Measurements from ENCODE around the gene VGLL4. TPM values are rescaled to one million over a fixed set of nuclear protein-coding genes. Genes with fewer than 3 reads are reported as not detected.
A peak's percentile ranks its signal among the peaks of the same experiment; 100 is the strongest.

VGLL4 gene
- total RNA-seq, 4 donors from 2014 or later: 66.8 to 86.5 (median 75.9) TPM

GRCh38 chr3:11566478-11566877, 77.2 kb downstream of the VGLL4 start:
- Histone ChIP-seq H3K27me3 (no peaks in the 10 kb centered on the region), H3K36me3 (peaks cover 43% of the 10 kb centered on the region), H3K27ac (peak overlapping the region; percentile 93), H3K4me1 (peaks cover 75% of the 10 kb centered on the region), H3K4me3 (no peak overlapping the region), H3K9me3 (no peaks in the 10 kb centered on the region)
- no peak for TF ChIP-seq POLR2A (IDR thresholded peaks at IDR 0.05)
- TF ChIP-seq POLR2AphosphoS5 (IDR thresholded peaks at IDR 0.05): no peak
- no peak for TF ChIP-seq EP300 (IDR thresholded peaks at IDR 0.05)
- no peak for TF ChIP-seq CTCF (IDR thresholded peaks at IDR 0.05)
- 94% methylated on average over 20 of the region's 20 CpGs for WGBS
- peak in 1 of 2 donors; percentile 48 for DNase-seq (ENCODE audit: low spot score in 2 of 2)

- H3K36me3 ChIP-seq: peaks cover 43% of the 10 kb centered on the region
- TF ChIP-seq EP300 (IDR thresholded peaks at IDR 0.05) (no peak), POLR2A (IDR thresholded peaks at IDR 0.05) (no peak), POLR2AphosphoS5 (IDR thresholded peaks at IDR 0.05) (no peak), CTCF (IDR thresholded peaks at IDR 0.05) (no peak)
- no peak overlapping the region for H3K27ac ChIP-seq
- no peak overlapping the region for H3K4me3 ChIP-seq
- H3K27me3 ChIP-seq: no peaks in the 10 kb centered on the region
- DNase-seq (ENCODE audit: low spot score in 2 of 2): peak in 1 of 2 donors; percentile 50
- peaks cover 75% of the 10 kb centered on the region for H3K4me1 ChIP-seq
- H3K9me3 ChIP-seq: no peaks in the 10 kb centered on the region
- whole genome bisulfite sequencing: 88% methylated on average over 9 of the region's 9 CpGs
These were observed 77.8 kb downstream of the VGLL4 start for GRCh38 chr3:11565932-11566331.

GRCh38 chr3:11565492-11565891, 78.2 kb downstream of the VGLL4 start:
- TF ChIP-seq POLR2AphosphoS5 (IDR thresholded peaks at IDR 0.05): no peak
- TF ChIP-seq POLR2A (IDR thresholded peaks at IDR 0.05): no peak
- no peak for TF ChIP-seq EP300 (IDR thresholded peaks at IDR 0.05)
- no peak for TF ChIP-seq CTCF (IDR thresholded peaks at IDR 0.05)
- Histone ChIP-seq H3K4me1 (peaks cover 75% of the 10 kb centered on the region), H3K27me3 (no peaks in the 10 kb centered on the region), H3K4me3 (no peak overlapping the region), H3K9me3 (no peaks in the 10 kb centered on the region), H3K27ac (no peak overlapping the region), H3K36me3 (peaks cover 43% of the 10 kb centered on the region)
- DNase-seq (ENCODE audit: low spot score in 2 of 2): peak in 1 of 2 donors; percentile 44
- WGBS: 85% methylated on average over 7 of the region's 12 CpGs

- Histone ChIP-seq H3K9me3 (no peaks in the 10 kb centered on the region), H3K27ac (no peak overlapping the region), H3K4me1 (peaks cover 75% of the 10 kb centered on the region), H3K36me3 (peaks cover 45% of the 10 kb centered on the region), H3K4me3 (no peak overlapping the region), H3K27me3 (no peaks in the 10 kb centered on the region)
- DNase-seq (ENCODE audit: low spot score in 2 of 2): peak in 1 of 2 donors; percentile 56
- TF ChIP-seq POLR2A (IDR thresholded peaks at IDR 0.05) (no peak), CTCF (IDR thresholded peaks at IDR 0.05) (no peak), POLR2AphosphoS5 (IDR thresholded peaks at IDR 0.05) (no peak), EP300 (IDR thresholded peaks at IDR 0.05) (no peak)
- 95% methylated on average over 16 of the region's 16 CpGs for WGBS
These were observed 78.6 kb downstream of the VGLL4 start for GRCh38 chr3:11565072-11565471.

GRCh38 chr3:11564577-11565001, 79.1 kb downstream of the VGLL4 start:
- Histone ChIP-seq H3K4me3 (no peak overlapping the region), H3K9me3 (no peaks in the 10 kb centered on the region), H3K27me3 (no peaks in the 10 kb centered on the region), H3K36me3 (peaks cover 49% of the 10 kb centered on the region), H3K4me1 (peaks cover 79% of the 10 kb centered on the region), H3K27ac (no peak overlapping the region)
- TF ChIP-seq EP300 (IDR thresholded peaks at IDR 0.05) (no peak), POLR2A (IDR thresholded peaks at IDR 0.05) (no peak), CTCF (IDR thresholded peaks at IDR 0.05) (no peak), POLR2AphosphoS5 (IDR thresholded peaks at IDR 0.05) (no peak)
- WGBS: 89% methylated on average over 19 of the region's 19 CpGs
- peak in 1 of 2 donors; percentile 63 for DNase-seq (ENCODE audit: low spot score in 2 of 2)
